Gastroesophageal sphincter (tissue), 4 donors: ENCODE measurements around the gene DLX3. TPM values are rescaled to one million over a fixed set of nuclear protein-coding genes. Genes with fewer than 3 reads are reported as not detected.
A peak's percentile ranks its signal among the peaks of the same experiment; 100 is the strongest.

ENCODE experiments used
- ATAC-seq: fragments of 150-250 bp; one replicate; pipeline ENCODE4 v1.9.1; 2016; ENCODE audit warnings: mild to moderate bottlenecking, moderate library complexity
- H3K27ac ChIP-seq, 4 donors: fragments of 200-600 bp; sonication (generic) in 3 of 4; 1 replicate in 3 of 4; 2 replicates in 1 of 4; pipeline ENCODE4 v1.5.1; 2016 to 2019
- H3K27me3 ChIP-seq: fragments of 200-600 bp; sonication (generic); one replicate; pipeline ENCODE4 v1.5.1; 2019
- H3K36me3 ChIP-seq, 2 donors: fragments of 200-600 bp; sonication (generic); one replicate each; pipeline ENCODE4 v1.5.1; 2019; ENCODE audit warnings: control low read depth in 1 of 2
- H3K4me1 ChIP-seq, 3 donors: fragments of 200-600 bp; sonication (generic); 1 replicate in 2 of 3; 2 replicates in 1 of 3; pipeline ENCODE4 v1.5.1; 2016 to 2019; ENCODE audit warnings: control low read depth in 2 of 3
- H3K4me3 ChIP-seq, 2 donors: fragments of 200-600 bp; sonication (generic); one replicate each; pipeline ENCODE4 v1.5.1; 2019; ENCODE audit warnings: mild to moderate bottlenecking in 1 of 2, moderate library complexity in 1 of 2
- H3K9me3 ChIP-seq, 3 donors: fragments of 200-600 bp; sonication (generic); one replicate each; pipeline ENCODE4 v1.5.1; 2017 to 2019; ENCODE audit warnings: control low read depth in 2 of 3
- EP300 ChIP-seq: sonication (generic); formaldehyde crosslinking; IDR thresholded peaks from one replicate; pipeline ENCODE4 v1.6.1; 2017; ENCODE audit warnings: antibody characterized with exemption, mild to moderate bottlenecking
- POLR2A ChIP-seq, 2 donors: fragments of 450-650 bp; IDR thresholded peaks; one replicate each; pipeline ENCODE4 v1.6.1; 2017; ENCODE audit warnings: antibody characterized with exemption in 2 of 2, mild to moderate bottlenecking in 2 of 2, moderate library complexity in 1 of 2
- POLR2AphosphoS5 ChIP-seq: sonication (generic); formaldehyde crosslinking; IDR thresholded peaks from one replicate; pipeline ENCODE4 v1.6.1; 2017; ENCODE audit warnings: antibody characterized with exemption
- WGBS, 2 donors: methylation state at CpG; one replicate each; pipeline ENCODE4 v1.1.5; 2018; ENCODE audit warnings: low coverage in 1 of 2; 5-methylcytosine and 5-hydroxymethylcytosine counted together
- total RNA-seq, 4 donors: library from RNA; depleted of rRNA; stranded (reverse); fragments of >200 nt; gene quantifications; one replicate each; pipeline ENCODE4 v1.1.0, GENCODE V29; 2016
- TF ChIP-seq, protein P1 (sequence below), 4 experiments: fragments of 200-600 bp in 2 of 4; fragments of 450-650 bp in 2 of 4; sonication (generic) in 1 of 4; IDR thresholded peaks; one replicate each; pipeline ENCODE4 v1.5.1; 2017 to 2019; ENCODE audit warnings: antibody characterized with exemption in 4 of 4, mild to moderate bottlenecking in 2 of 4, moderate library complexity in 2 of 4

The DLX3 gene
- total RNA-seq, 4 donors from 2014 or later = not detected

DNA sequence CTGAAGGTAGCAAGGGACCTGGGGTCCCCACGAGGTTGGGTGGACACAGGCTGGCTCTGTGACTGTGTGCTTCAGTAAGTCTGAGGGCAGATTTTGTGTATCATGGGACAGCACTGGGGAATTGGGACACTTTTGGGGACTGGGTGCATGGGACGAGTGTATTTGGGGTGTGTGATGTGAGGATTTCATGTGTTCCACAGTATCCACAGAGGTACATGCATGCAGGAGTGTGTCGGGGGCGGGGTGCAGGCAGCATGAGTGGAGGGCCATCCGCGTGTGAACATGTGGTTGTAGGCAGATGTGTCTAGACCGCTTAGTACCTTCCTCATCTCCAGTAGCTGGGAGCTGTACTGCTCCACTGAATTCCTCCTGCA lies 1.1 kb upstream of the DLX3 start:
- WGBS, 2 donors = 5 to 50% methylated on average over 2 to 4 of the region's 7 CpGs
- TF ChIP-seq POLR2AphosphoS5 (no peak), EP300 (no peak), POLR2A (IDR thresholded peaks at IDR 0.05) (no peak)
- TF ChIP-seq, protein P1, sequence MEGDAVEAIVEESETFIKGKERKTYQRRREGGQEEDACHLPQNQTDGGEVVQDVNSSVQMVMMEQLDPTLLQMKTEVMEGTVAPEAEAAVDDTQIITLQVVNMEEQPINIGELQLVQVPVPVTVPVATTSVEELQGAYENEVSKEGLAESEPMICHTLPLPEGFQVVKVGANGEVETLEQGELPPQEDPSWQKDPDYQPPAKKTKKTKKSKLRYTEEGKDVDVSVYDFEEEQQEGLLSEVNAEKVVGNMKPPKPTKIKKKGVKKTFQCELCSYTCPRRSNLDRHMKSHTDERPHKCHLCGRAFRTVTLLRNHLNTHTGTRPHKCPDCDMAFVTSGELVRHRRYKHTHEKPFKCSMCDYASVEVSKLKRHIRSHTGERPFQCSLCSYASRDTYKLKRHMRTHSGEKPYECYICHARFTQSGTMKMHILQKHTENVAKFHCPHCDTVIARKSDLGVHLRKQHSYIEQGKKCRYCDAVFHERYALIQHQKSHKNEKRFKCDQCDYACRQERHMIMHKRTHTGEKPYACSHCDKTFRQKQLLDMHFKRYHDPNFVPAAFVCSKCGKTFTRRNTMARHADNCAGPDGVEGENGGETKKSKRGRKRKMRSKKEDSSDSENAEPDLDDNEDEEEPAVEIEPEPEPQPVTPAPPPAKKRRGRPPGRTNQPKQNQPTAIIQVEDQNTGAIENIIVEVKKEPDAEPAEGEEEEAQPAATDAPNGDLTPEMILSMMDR (IDR thresholded peaks at IDR 0.05) = no peak

DNA sequence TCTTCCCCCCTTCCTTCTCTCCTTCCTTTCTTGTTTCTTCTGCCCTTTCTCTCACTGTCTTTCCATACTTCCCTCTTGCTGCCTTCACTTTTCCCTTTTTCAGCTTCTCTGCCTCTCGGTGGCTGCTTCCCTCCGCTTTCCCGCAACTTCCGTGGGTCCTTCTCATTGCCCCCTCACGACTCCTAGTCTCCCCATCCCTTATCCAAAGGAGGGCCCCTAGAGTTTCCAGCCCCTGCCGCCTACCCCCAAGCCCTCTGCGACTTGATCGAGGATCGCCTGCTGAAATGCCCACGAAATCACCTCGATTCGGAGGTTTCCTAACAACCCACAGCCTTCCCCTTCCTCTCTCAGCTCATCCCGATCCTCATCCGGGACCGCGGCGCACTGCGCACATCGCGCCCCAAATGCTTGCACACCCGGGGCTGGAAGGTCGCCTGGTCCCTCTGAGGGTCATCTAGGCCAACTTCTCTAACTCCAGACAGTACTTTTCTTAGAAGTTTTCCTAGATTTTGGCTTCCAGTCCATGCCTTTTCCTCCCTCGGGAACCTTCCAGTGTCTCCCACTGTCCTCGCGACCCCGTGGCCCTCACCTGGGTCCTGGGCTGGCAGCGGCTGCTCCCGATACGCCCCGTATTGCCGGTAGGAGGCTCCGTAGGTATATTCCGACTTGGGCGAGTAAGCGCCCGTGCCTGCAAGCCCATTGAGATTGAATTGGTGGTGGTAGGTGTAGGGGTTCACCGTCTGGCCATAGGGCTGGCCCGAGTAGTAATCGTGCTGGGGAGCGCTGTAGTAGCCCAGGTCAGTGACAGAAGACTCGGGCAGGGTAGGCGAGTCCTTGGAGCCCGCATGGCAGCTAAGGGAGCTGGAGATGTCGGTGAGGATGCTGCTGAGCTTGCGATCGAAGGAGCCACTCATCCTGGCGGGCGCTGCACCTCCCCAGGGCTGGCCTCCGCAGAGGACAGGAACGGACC lies 654 bp downstream of the DLX3 start:
- 6 to 9% methylated on average over 23 to 30 of the region's 50 CpGs for WGBS, 2 donors
- H3K4me3 ChIP-seq = peak overlapping the region; percentile 29 to 56
- H3K27me3 ChIP-seq = peaks cover 100% of the 10 kb centered on the region
- no peak overlapping the region for H3K27ac ChIP-seq
- TF ChIP-seq EP300 (no peak), POLR2AphosphoS5 (no peak), POLR2A (IDR thresholded peaks at IDR 0.05) (no peak)
- TF ChIP-seq, protein P1 (IDR thresholded peaks at IDR 0.05) = no peak
- no peak for ATAC-seq
- H3K36me3 ChIP-seq = no peaks in the 10 kb centered on the region
- peaks cover 0 to 53% (median 22%) of the 10 kb centered on the region in 3 donors for H3K4me1 ChIP-seq
- H3K9me3 ChIP-seq = no peaks in the 10 kb centered on the region

More for the DNA sequence above, 1.1 kb upstream of the DLX3 start:
- Histone ChIP-seq H3K4me3 (peak overlapping the region in 1 of 2 donors; percentile 47), H3K36me3 (no peaks in the 10 kb centered on the region), H3K9me3 (no peaks in the 10 kb centered on the region), H3K4me1 (peaks cover 0 to 53% (median 22%) of the 10 kb centered on the region in 3 donors), H3K27ac (no peak overlapping the region), H3K27me3 (peaks cover 100% of the 10 kb centered on the region)
- ATAC-seq = no peak

DNA sequence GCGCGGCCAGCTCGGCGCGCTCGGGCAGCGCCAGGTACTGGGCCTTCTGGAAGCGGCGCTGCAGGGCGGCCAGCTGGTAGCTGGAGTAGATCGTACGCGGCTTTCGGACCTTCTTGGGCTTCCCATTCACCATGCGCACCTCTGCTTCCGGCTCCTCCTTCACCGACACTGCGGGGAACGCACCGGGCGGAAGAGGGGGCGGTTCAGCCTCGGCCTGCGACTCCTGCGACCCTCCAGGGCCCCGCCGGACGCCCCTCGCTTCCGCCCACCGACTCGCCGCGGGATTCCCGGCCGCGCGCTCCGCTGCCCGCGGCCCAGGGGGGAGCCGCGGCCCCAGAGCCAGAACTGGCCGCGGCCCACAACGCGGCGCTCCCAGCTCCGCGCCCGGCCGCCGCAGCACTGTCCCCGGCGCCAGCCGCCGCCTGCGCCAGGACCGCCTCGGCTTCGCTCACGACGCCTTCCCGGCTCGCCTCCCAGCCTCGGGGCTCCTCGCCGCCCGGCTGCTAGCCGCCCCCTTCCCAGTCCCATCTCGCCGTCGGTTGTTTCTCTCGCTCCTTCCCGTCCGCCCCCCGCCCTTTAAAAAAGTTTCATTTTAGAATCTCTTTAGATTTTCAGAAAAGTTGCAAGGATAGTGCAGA lies 1.5 kb downstream of the DLX3 start:
- TF ChIP-seq EP300 = no peak
- no peak for TF ChIP-seq POLR2A (IDR thresholded peaks at IDR 0.05)
- TF ChIP-seq, protein P1 (IDR thresholded peaks at IDR 0.05) = no peak
- H3K9me3 ChIP-seq = no peaks in the 10 kb centered on the region
- H3K4me3 ChIP-seq = peak overlapping the region; percentile 29 to 56
- H3K36me3 ChIP-seq = no peaks in the 10 kb centered on the region
- ATAC-seq = peak; percentile 52
- peaks cover 100% of the 10 kb centered on the region for H3K27me3 ChIP-seq
- 0% methylated on average over 1 to 8 of the region's 77 CpGs for WGBS, 2 donors
- H3K27ac ChIP-seq = peak overlapping the region in 1 of 4 donors; percentile 64
- peaks cover 0 to 53% (median 22%) of the 10 kb centered on the region in 3 donors for H3K4me1 ChIP-seq

DNA sequence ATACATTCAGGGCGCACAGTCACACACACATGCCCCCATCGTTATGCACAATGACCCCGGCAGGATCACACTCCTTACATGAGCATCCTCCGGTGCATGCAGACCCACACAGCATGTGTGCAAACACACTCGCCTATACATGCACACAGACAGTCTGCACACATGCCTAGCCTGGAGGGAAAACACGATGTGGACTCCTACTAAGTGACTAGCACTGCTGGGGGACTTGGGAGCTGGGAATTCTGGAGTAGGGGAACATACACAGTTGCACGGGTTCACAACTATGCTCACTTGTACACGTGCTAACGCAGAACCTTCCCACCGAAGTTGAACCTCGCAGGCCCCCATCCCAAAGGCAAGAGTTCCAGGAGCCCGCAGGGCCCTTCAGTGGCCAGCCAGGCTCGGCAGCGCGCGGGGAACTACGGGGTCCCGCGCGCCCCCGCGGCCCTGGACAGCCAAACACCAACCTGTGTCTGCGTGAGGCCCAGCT lies 2.0 kb downstream of the DLX3 start:
- Histone ChIP-seq H3K27ac (peak overlapping the region in 1 of 4 donors; percentile 64), H3K4me3 (peak overlapping the region; percentile 29 to 56), H3K27me3 (peaks cover 100% of the 10 kb centered on the region), H3K9me3 (no peaks in the 10 kb centered on the region), H3K4me1 (peaks cover 0 to 50% (median 22%) of the 10 kb centered on the region in 3 donors), H3K36me3 (no peaks in the 10 kb centered on the region)
- TF ChIP-seq POLR2AphosphoS5 = no peak
- TF ChIP-seq EP300 = no peak
- no peak for TF ChIP-seq POLR2A (IDR thresholded peaks at IDR 0.05)
- TF ChIP-seq, protein P1 (IDR thresholded peaks at IDR 0.05) = no peak
- WGBS, 2 donors = 59% methylated on average over 6 of the region's 23 CpGs; no CpG with 5 or more reads in 1 of the 2 donors
- no peak for ATAC-seq
